Measurements from ENCODE around the gene CHRNA4. TPM values are rescaled to one million over a fixed set of nuclear protein-coding genes. Genes with fewer than 3 reads are reported as not detected.
A peak's percentile ranks its signal among the peaks of the same experiment; 100 is the strongest.

The CHRNA4 gene
- total and polyA plus RNA-seq, 2 of the 4 experiments (the other 2 are of a cell fraction), result not detected

DNA sequence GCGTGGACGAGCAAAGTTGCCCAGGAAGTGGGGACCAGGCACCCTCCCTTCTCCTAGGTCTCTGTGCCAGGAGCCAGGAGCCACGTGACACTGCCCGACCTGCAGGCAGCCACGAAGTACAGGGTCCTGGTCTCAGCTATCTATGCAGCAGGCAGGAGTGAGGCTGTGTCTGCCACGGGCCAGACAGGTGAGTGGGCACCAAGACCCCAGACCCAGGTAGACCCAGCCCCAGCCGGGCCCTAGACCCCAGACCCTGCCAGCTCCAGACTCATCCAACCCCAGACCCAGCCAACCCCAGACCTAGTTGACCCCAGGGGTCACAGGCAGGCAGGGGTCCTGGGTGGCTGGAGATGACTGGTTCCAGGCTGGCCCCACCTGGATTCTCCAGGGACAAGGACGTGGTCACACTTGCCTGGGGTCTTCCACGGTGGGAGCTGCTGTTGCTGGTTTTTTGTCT is 47.1 kb downstream of the CHRNA4 start:
- ChIA-PET CTCF (no interaction called here), POLR2A (ENCODE audit: unreplicated experiment) (no interaction called here)
- DNase-seq (no peak), ATAC-seq (ENCODE audit: low read depth) (no peak)
- Histone ChIP-seq H2BK20ac (ENCODE audit: low read depth, low read length) (no peak overlapping the region), H3K4me3 (ENCODE audit: insufficient read depth, low read depth, low read length) (no peak overlapping the region), H2AK5ac (ENCODE audit: low read depth, low read length) (no peak overlapping the region), H2AK9ac (replicated peaks; ENCODE audit: low read depth, low read length, poor library complexity) (peak overlapping the region; percentile 72), H3K79me1 (ENCODE audit: low read depth in 1 of 2, low read length in 2 of 2) (no peaks in the 10 kb centered on the region), H3K9me1 (ENCODE audit: insufficient read depth, low read length) (no peaks in the 10 kb centered on the region), H3K9ac (ENCODE audit: low read depth, low read length) (no peak overlapping the region), H3K27ac (ENCODE audit: insufficient read depth, low read length) (no peak overlapping the region), H3K4me1 (ENCODE audit: control insufficient read depth, insufficient read depth, low read length) (peaks cover 9% of the 10 kb centered on the region; the same call in 1 of the 2 replicates), H2BK120ac (ENCODE audit: low read depth, low read length) (no peak overlapping the region), H3K9me3 (ENCODE audit: control insufficient read depth, insufficient read depth, low read length) (no peaks in the 10 kb centered on the region), H4K5ac (ENCODE audit: low read depth, low read length) (no peak overlapping the region), H4K20me1 (ENCODE audit: insufficient read depth, low read length) (peaks cover 5% of the 10 kb centered on the region; the same call in 1 of the 2 replicates), H3K56ac (ENCODE audit: extremely low read depth, insufficient read depth, low read length) (no peak overlapping the region), H3K27me3 (ENCODE audit: control insufficient read depth, insufficient read depth, low read length) (peaks cover 9% of the 10 kb centered on the region; the same call in 1 of the 2 replicates), H4K8ac (ENCODE audit: low read depth in 2 of 2, low read length in 2 of 2) (no peak overlapping the region), H3K14ac (replicated peaks; ENCODE audit: low read depth, low read length) (no peak overlapping the region), H4K91ac (ENCODE audit: insufficient read depth, low read depth, low read length) (no peak overlapping the region), H3K36me3 (ENCODE audit: control insufficient read depth, insufficient read depth, low read length) (no peaks in the 10 kb centered on the region), H3K23ac (ENCODE audit: low read depth, low read length) (no peak overlapping the region), H2AFZ (replicated peaks; ENCODE audit: low read length, poor library complexity) (no peak overlapping the region), H3K4ac (ENCODE audit: low read depth, low read length) (no peak overlapping the region), H3K4me2 (ENCODE audit: low read depth, low read length) (no peak overlapping the region), H2BK15ac (ENCODE audit: low read depth, low read length) (no peak overlapping the region), H2BK5ac (ENCODE audit: low read depth, low read length, poor library complexity, severe bottlenecking) (no peak overlapping the region), H3K18ac (ENCODE audit: low read depth, low read length) (no peak overlapping the region)
- in situ Hi-C loops (cut with MboI; ENCODE audit: low sequenced_read_pairs), result no loop called here
- intact Hi-C loops (cut with micrococcal nuclease), result no loop called here
- WGBS, 2 experiments (ENCODE audit: extremely low coverage in 2 of 2, insufficient read length in 1 of 2), result 40% methylated on average over 3 of the region's 9 CpGs; no CpG with 5 or more reads in 1 of the 2 experiments
- BruUV-seq (replicated peaks), result no TSS peak
- TF ChIP-seq BHLHE40 (IDR thresholded peaks at IDR 0.05; ENCODE audit: low read depth, low read length) (no peak), RCOR1 (IDR thresholded peaks at IDR 0.05; ENCODE audit: insufficient replicate concordance, low read length) (no peak), FOS (IDR thresholded peaks at IDR 0.05; ENCODE audit: low read depth, low read length) (no peak), POLR2A (IDR thresholded peaks at IDR 0.05; ENCODE audit: low read depth, low read length) (no peak), CEBPB (IDR thresholded peaks at IDR 0.05; ENCODE audit: low read depth, low read length) (no peak), SMC3 (IDR thresholded peaks at IDR 0.05; ENCODE audit: low read depth, low read length) (no peak)
- dilution Hi-C loops (cut with HindIII; ENCODE audit: low sequenced_read_pairs, unreplicated experiment), result no loop called here
